ENCODE measurements around the gene UBR3.

DNA sequence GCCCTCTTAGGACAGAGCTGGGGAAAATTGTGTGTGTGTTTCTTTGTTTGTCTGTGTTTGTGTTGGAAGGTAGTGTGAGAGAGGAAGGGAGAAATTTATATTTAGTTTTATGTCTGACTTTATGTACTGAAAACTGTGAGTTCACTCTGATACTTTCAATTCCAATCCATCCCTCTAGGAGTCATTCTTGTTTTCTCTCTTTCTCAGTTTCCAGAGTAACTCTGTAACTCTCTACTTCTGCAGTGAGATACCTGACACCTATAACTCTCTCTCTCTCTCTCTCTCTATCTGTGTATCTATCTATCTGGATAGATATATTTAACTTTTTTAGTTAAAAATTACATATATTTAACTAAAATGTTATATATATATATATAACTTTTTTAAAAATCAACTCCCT lies 128.7 kb downstream of the UBR3 start:
- TF ChIP-seq, protein P1, sequence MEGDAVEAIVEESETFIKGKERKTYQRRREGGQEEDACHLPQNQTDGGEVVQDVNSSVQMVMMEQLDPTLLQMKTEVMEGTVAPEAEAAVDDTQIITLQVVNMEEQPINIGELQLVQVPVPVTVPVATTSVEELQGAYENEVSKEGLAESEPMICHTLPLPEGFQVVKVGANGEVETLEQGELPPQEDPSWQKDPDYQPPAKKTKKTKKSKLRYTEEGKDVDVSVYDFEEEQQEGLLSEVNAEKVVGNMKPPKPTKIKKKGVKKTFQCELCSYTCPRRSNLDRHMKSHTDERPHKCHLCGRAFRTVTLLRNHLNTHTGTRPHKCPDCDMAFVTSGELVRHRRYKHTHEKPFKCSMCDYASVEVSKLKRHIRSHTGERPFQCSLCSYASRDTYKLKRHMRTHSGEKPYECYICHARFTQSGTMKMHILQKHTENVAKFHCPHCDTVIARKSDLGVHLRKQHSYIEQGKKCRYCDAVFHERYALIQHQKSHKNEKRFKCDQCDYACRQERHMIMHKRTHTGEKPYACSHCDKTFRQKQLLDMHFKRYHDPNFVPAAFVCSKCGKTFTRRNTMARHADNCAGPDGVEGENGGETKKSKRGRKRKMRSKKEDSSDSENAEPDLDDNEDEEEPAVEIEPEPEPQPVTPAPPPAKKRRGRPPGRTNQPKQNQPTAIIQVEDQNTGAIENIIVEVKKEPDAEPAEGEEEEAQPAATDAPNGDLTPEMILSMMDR (IDR thresholded peaks at IDR 0.05), result no peak
- TF ChIP-seq EP300 (IDR thresholded peaks at IDR 0.05) (no peak), POLR2AphosphoS5 (IDR thresholded peaks at IDR 0.05) (no peak)
